Measurements from ENCODE around the gene ARHGEF4. TPM values are rescaled to one million over a fixed set of nuclear protein-coding genes. Genes with fewer than 3 reads are reported as not detected.

ARHGEF4 gene
- total RNA-seq, 1 donor from 2014 or later, result 11.5 TPM

DNA sequence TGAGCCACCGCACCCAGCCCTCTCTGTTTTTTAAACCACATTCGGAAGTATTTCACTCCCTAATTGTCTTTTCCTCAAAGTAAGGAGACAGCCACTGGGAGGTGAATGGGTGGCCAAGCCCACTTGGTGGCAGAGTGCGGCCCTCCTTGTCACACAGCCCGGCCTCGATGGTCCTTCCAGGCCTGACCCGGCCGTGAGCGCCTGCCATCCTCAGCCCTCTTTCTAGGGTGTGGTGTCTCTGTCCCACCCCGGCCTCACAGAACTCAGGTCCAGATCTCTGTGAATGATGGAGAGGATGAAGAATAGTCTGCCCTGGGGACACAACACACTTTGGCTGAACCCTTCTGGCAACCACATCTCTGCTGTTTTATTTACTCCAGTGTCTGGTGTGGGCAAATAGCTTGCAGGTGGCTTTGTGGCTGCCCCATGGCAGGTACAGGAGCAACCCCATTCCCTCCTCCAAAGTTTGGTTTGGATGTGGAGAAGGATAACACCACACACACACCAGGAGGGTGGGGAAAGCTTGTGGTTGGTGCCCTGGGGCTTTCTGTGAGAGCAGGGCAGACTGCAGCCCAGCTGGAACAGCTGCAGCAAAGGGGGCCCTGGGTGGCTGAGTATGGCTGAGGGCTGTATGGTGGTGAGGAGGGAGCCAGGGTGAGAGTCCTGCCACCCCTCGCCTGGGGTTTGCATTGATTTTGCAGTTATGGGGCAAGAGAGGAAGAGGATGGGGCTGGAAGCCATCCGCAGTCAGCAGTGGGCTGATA lies 167.9 kb downstream of the ARHGEF4 start:
- no peaks in the 10 kb centered on the region for H3K4me1 ChIP-seq (ENCODE audit: control insufficient read depth in 3 of 3, insufficient read depth in 3 of 3, low read length in 3 of 3)
- H3K27ac ChIP-seq (ENCODE audit: low read depth, low read length), result no peak overlapping the region
- H3K4me3 ChIP-seq (ENCODE audit: low read length in 3 of 3), result no peak overlapping the region
- no peak overlapping the region for H3K9ac ChIP-seq (ENCODE audit: low read depth in 1 of 3, low read length in 3 of 3)
- H3K36me3 ChIP-seq (ENCODE audit: control insufficient read depth in 3 of 3, insufficient read depth in 3 of 3, low read length in 3 of 3), result no peaks in the 10 kb centered on the region
- no peaks in the 10 kb centered on the region for H3K9me3 ChIP-seq (ENCODE audit: control insufficient read depth in 3 of 3, low read length in 3 of 3)
- peaks cover 3 to 9% (median 6%) of the 10 kb centered on the region in 3 donors for H3K27me3 ChIP-seq (ENCODE audit: control insufficient read depth in 3 of 3, insufficient read depth in 3 of 3, low read length in 3 of 3)

GRCh38 chr2:131005216-131005935 lies 168.7 kb downstream of the ARHGEF4 start:
- Histone ChIP-seq H3K4me1 (ENCODE audit: control insufficient read depth in 3 of 3, insufficient read depth in 3 of 3, low read length in 3 of 3) (no peaks in the 10 kb centered on the region), H3K27ac (ENCODE audit: low read depth, low read length) (no peak overlapping the region), H3K9ac (ENCODE audit: low read depth in 1 of 3, low read length in 3 of 3) (no peak overlapping the region), H3K27me3 (ENCODE audit: control insufficient read depth in 3 of 3, insufficient read depth in 3 of 3, low read length in 3 of 3) (peaks cover 3 to 12% (median 6%) of the 10 kb centered on the region in 3 donors), H3K36me3 (ENCODE audit: control insufficient read depth in 3 of 3, insufficient read depth in 3 of 3, low read length in 3 of 3) (no peaks in the 10 kb centered on the region), H3K4me3 (ENCODE audit: low read length in 3 of 3) (no peak overlapping the region), H3K9me3 (ENCODE audit: control insufficient read depth in 3 of 3, low read length in 3 of 3) (no peaks in the 10 kb centered on the region)

DNA sequence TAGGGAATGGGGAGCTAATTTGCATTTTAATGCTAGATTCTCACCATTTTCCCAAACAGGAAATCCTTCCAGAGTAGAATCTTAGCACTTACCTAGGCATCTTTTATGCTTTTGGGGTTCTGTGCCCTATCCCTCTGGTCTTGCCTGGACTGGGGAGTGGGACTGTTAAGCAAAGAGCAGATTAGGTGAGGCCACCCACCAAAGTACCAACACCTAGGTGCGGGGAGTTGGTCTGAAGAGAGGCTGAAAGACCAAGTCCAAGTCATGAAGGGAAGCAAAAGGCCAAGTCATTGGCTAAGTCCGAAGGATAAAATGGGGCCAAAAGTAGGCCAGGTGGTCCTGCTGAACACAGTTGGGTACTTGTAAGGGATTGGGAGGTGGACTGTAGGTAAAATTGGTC lies 169.8 kb downstream of the ARHGEF4 start:
- Histone ChIP-seq H3K9ac (ENCODE audit: low read depth in 1 of 3, low read length in 3 of 3) (no peak overlapping the region), H3K27ac (ENCODE audit: low read depth, low read length) (no peak overlapping the region), H3K36me3 (ENCODE audit: control insufficient read depth in 3 of 3, insufficient read depth in 3 of 3, low read length in 3 of 3) (no peaks in the 10 kb centered on the region), H3K27me3 (ENCODE audit: control insufficient read depth in 3 of 3, insufficient read depth in 3 of 3, low read length in 3 of 3) (peaks cover 10 to 19% (median 15%) of the 10 kb centered on the region in 3 donors), H3K4me1 (ENCODE audit: control insufficient read depth in 3 of 3, insufficient read depth in 3 of 3, low read length in 3 of 3) (no peaks in the 10 kb centered on the region), H3K4me3 (ENCODE audit: low read length in 3 of 3) (no peak overlapping the region), H3K9me3 (ENCODE audit: control insufficient read depth in 3 of 3, low read length in 3 of 3) (no peaks in the 10 kb centered on the region)

- H3K27ac ChIP-seq (ENCODE audit: low read depth, low read length), result no peak overlapping the region
- no peaks in the 10 kb centered on the region for H3K4me1 ChIP-seq (ENCODE audit: control insufficient read depth in 3 of 3, insufficient read depth in 3 of 3, low read length in 3 of 3)
- H3K27me3 ChIP-seq (ENCODE audit: control insufficient read depth in 3 of 3, insufficient read depth in 3 of 3, low read length in 3 of 3), result peaks cover 16 to 25% (median 17%) of the 10 kb centered on the region in 3 donors
- H3K4me3 ChIP-seq (ENCODE audit: low read length in 3 of 3), result no peak overlapping the region
- no peaks in the 10 kb centered on the region for H3K36me3 ChIP-seq (ENCODE audit: control insufficient read depth in 3 of 3, insufficient read depth in 3 of 3, low read length in 3 of 3)
- no peak overlapping the region for H3K9ac ChIP-seq (ENCODE audit: low read depth in 1 of 3, low read length in 3 of 3)
- H3K9me3 ChIP-seq (ENCODE audit: control insufficient read depth in 3 of 3, low read length in 3 of 3), result no peaks in the 10 kb centered on the region
These were observed 172.3 kb downstream of the ARHGEF4 start for GRCh38 chr2:131008967-131009366.

- no peaks in the 10 kb centered on the region for H3K36me3 ChIP-seq (ENCODE audit: control insufficient read depth in 3 of 3, insufficient read depth in 3 of 3, low read length in 3 of 3)
- H3K27ac ChIP-seq (ENCODE audit: low read depth, low read length), result no peak overlapping the region
- H3K9ac ChIP-seq (ENCODE audit: low read depth in 1 of 3, low read length in 3 of 3), result no peak overlapping the region
- no peak overlapping the region for H3K4me3 ChIP-seq (ENCODE audit: low read length in 3 of 3)
- H3K9me3 ChIP-seq (ENCODE audit: control insufficient read depth in 3 of 3, low read length in 3 of 3), result no peaks in the 10 kb centered on the region
- peaks cover 12 to 24% (median 16%) of the 10 kb centered on the region in 3 donors for H3K27me3 ChIP-seq (ENCODE audit: control insufficient read depth in 3 of 3, insufficient read depth in 3 of 3, low read length in 3 of 3)
- H3K4me1 ChIP-seq (ENCODE audit: control insufficient read depth in 3 of 3, insufficient read depth in 3 of 3, low read length in 3 of 3), result no peaks in the 10 kb centered on the region
These were observed 173.2 kb downstream of the ARHGEF4 start for GRCh38 chr2:131009713-131010475.

GRCh38 chr2:131010566-131010965 lies 173.9 kb downstream of the ARHGEF4 start:
- no peaks in the 10 kb centered on the region for H3K4me1 ChIP-seq (ENCODE audit: control insufficient read depth in 3 of 3, insufficient read depth in 3 of 3, low read length in 3 of 3)
- no peak overlapping the region for H3K9ac ChIP-seq (ENCODE audit: low read depth in 1 of 3, low read length in 3 of 3)
- H3K27ac ChIP-seq (ENCODE audit: low read depth, low read length), result no peak overlapping the region
- no peaks in the 10 kb centered on the region for H3K9me3 ChIP-seq (ENCODE audit: control insufficient read depth in 3 of 3, low read length in 3 of 3)
- H3K4me3 ChIP-seq (ENCODE audit: low read length in 3 of 3), result no peak overlapping the region
- peaks cover 11 to 17% (median 16%) of the 10 kb centered on the region in 3 donors for H3K27me3 ChIP-seq (ENCODE audit: control insufficient read depth in 3 of 3, insufficient read depth in 3 of 3, low read length in 3 of 3)
- no peaks in the 10 kb centered on the region for H3K36me3 ChIP-seq (ENCODE audit: control insufficient read depth in 3 of 3, insufficient read depth in 3 of 3, low read length in 3 of 3)

DNA sequence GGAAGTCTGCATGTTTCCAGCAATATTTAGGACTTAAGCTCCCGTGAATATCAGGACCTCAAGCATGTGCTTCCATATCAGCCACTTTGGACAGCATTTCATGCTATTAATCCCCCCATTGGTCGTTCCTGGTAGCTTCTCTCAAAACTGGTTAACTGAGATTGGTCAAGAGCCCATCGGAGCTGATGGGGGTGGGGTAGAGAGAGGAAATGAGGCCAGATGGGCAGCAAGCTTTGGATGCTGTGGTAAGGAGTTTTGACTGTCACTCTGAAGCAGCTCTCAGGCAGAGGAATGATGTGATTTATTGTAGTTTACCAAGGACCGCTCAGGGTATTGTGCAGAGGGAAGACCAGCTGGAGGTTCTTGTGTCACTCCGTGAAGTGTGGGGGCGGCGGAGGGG lies 174.8 kb downstream of the ARHGEF4 start:
- Histone ChIP-seq H3K4me3 (ENCODE audit: low read length in 3 of 3) (no peak overlapping the region), H3K4me1 (ENCODE audit: control insufficient read depth in 3 of 3, insufficient read depth in 3 of 3, low read length in 3 of 3) (no peaks in the 10 kb centered on the region), H3K9me3 (ENCODE audit: control insufficient read depth in 3 of 3, low read length in 3 of 3) (no peaks in the 10 kb centered on the region), H3K36me3 (ENCODE audit: control insufficient read depth in 3 of 3, insufficient read depth in 3 of 3, low read length in 3 of 3) (no peaks in the 10 kb centered on the region), H3K27me3 (ENCODE audit: control insufficient read depth in 3 of 3, insufficient read depth in 3 of 3, low read length in 3 of 3) (peaks cover 11 to 16% (median 16%) of the 10 kb centered on the region in 3 donors), H3K27ac (ENCODE audit: low read depth, low read length) (no peak overlapping the region), H3K9ac (ENCODE audit: low read depth in 1 of 3, low read length in 3 of 3) (no peak overlapping the region)

DNA sequence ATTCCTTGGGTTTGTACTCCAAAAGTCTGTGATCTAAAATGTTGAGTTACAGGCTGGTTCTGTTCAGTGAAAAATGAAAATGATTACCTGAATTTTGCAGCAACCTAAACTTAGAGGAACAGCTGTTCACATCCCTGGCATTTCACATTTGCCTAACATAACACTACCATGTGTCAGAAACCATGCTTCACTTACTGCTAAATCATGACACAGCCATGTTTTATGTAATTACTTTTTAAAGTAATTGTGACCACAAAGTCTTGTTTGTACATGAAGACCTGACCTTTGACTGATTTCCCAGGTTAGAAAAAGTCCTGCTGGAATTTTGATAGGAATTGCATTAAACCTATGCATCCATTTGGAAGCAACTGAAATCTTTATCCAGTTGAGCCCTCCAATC lies 177.4 kb downstream of the ARHGEF4 start:
- H3K4me1 ChIP-seq (ENCODE audit: control insufficient read depth in 3 of 3, insufficient read depth in 3 of 3, low read length in 3 of 3), result peaks cover 0 to 2% (median 0%) of the 10 kb centered on the region in 3 donors
- H3K9ac ChIP-seq (ENCODE audit: low read depth in 1 of 3, low read length in 3 of 3), result no peak overlapping the region
- no peak overlapping the region for H3K27ac ChIP-seq (ENCODE audit: low read depth, low read length)
- no peaks in the 10 kb centered on the region for H3K9me3 ChIP-seq (ENCODE audit: control insufficient read depth in 3 of 3, low read length in 3 of 3)
- H3K36me3 ChIP-seq (ENCODE audit: control insufficient read depth in 3 of 3, insufficient read depth in 3 of 3, low read length in 3 of 3), result no peaks in the 10 kb centered on the region
- H3K4me3 ChIP-seq (ENCODE audit: low read length in 3 of 3), result no peak overlapping the region
- peaks cover 11 to 16% (median 16%) of the 10 kb centered on the region in 3 donors for H3K27me3 ChIP-seq (ENCODE audit: control insufficient read depth in 3 of 3, insufficient read depth in 3 of 3, low read length in 3 of 3)

DNA sequence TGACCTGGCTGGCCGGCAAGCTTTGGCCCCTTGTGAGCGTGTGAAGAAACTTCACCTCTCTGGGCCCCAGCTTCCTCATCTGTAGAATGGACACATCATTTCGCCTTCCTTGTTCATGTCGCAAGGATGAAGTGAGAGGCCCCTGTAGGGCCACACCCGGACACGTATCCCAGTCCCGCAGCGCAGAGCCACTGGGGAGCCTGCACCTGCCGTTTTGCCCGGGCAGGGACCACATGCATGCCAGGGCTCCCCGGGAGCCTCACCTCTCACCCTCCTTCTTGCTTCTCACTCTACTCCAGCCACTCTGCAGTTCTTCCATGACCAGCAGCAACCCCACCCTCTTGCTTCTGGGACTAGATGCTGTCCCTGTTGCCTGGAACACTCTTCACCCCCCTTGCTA lies 179.1 kb downstream of the ARHGEF4 start:
- Histone ChIP-seq H3K4me3 (ENCODE audit: low read length in 3 of 3) (no peak overlapping the region), H3K4me1 (ENCODE audit: control insufficient read depth in 3 of 3, insufficient read depth in 3 of 3, low read length in 3 of 3) (peaks cover 0 to 2% (median 0%) of the 10 kb centered on the region in 3 donors), H3K27ac (ENCODE audit: low read depth, low read length) (no peak overlapping the region), H3K9me3 (ENCODE audit: control insufficient read depth in 3 of 3, low read length in 3 of 3) (no peaks in the 10 kb centered on the region), H3K27me3 (ENCODE audit: control insufficient read depth in 3 of 3, insufficient read depth in 3 of 3, low read length in 3 of 3) (peaks cover 7 to 12% (median 10%) of the 10 kb centered on the region in 3 donors), H3K36me3 (ENCODE audit: control insufficient read depth in 3 of 3, insufficient read depth in 3 of 3, low read length in 3 of 3) (no peaks in the 10 kb centered on the region), H3K9ac (ENCODE audit: low read depth in 1 of 3, low read length in 3 of 3) (no peak overlapping the region)

Measured in skeletal muscle tissue (tissue), 4 donors.